RPMI8226 (cell line): ENCODE results near the gene DCST1.

Source experiments
- DNase-seq: peaks from one replicate; pipeline ENCODE4 v3.0.0-alpha.2; 2015

DCST1 gene

DNA sequence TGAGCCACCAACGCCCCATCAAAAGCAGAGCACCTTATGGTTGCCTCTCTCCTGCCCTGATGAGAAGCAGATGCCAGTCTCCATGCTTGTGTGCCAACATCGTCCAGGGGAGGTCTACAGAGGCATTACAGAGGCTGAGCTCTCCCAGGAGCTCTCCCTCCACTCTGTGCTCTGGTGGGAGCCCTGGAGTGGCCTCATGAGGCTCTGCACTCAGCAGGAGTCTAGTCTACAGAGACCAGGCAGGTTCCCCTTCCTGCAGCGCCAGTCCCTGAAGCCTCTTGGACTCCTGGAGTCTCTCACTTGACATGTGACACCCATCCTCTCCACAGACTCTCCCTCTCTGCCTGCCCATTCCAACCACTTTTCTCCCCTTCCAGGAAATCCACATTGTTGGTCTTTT lies 3.4 kb downstream of the DCST1 start:
- no peak for DNase-seq

DNA sequence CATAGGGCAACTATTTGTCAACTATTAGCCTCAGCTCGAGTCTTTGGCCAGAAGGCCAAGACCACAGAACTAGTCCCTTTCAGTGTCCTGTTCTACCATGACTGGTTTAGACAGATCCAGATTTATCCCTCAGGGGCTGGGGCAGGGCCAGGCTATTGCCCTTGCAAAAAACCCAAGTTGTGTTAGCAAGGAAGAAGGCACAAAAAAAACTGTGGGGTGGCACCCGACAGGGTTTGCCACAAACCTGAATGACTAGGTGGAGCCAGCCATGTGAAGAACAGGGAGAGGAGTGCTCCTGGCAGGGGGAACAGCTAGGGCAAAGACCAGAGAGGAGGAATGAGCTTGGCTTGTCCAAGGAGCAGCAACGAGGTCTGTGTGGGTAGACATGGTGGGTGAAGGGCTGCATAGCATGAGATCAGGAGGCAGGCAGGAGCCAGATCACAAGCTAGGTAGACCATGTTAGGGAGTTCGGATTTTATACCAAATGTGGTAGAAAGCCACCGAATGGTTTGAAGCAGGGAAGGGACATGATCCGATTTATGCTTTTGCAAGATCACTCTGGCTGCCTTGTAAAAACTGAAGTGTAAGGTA lies 4.3 kb downstream of the DCST1 start:
- no peak for DNase-seq

DNA sequence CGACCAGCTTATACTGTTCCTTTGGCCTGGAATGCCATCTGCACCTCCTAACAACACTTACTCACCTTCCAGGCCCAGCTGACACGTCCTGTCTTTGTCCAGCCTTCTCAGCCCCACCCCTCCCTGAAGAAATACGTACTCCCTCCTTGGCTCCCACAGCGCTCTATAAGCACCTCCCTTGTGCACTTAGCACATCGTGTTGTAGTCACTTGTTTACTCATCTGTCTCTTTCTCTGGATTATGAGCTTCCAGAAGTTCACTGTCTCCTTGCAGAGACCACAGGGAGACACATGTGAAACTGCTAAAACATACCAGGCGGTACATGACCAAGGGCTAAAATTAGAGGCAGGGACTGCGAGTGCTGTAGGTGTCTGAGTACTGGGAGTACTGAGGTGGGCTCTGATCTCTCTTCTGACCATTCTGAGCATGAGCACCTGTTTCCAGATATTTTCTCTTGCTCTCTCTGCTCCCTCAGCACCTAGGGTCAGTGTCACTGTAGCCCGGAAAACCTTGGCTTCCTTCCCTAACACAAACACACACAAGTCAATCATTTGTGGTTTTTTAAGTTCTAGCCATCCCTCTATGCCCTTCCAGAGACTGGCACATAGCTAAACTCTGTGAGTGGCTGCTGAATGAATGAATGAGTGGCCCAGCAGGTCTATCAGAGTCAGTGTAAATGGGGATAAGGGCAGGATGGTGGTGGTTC lies 5.1 kb downstream of the DCST1 start:
- DNase-seq: peak; percentile 62

- no peak for DNase-seq
These were observed 5.7 kb downstream of the DCST1 start for GRCh38 chr1:155039308-155039669.

- DNase-seq: no peak
These were observed 6.9 kb downstream of the DCST1 start for GRCh38 chr1:155040358-155041093.

DNA sequence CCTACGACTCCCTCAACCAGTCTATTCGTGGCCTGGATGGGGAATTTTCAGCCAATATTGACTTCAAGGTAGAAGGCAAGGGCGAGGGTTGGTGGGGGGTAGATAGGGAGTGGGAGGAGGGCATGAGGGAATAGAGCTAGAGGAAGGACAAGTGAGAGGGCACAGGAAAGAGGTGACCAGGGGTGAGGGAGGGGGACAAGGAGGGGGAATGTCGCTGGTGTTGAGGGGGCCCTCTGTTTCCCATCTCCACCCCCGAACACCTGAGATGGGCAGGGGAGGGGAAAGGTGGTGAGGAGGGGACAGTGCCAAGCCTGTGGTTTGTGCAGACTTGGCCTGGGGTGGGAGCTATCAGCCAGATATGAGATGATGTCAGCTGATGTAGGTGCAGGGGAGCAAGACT lies 9.2 kb downstream of the DCST1 start:
- peak; percentile 29 for DNase-seq

GRCh38 chr1:155043301-155043702 lies 9.7 kb downstream of the DCST1 start:
- DNase-seq: no peak

GRCh38 chr1:155043793-155044192 lies 10.2 kb downstream of the DCST1 start:
- no peak for DNase-seq

DNA sequence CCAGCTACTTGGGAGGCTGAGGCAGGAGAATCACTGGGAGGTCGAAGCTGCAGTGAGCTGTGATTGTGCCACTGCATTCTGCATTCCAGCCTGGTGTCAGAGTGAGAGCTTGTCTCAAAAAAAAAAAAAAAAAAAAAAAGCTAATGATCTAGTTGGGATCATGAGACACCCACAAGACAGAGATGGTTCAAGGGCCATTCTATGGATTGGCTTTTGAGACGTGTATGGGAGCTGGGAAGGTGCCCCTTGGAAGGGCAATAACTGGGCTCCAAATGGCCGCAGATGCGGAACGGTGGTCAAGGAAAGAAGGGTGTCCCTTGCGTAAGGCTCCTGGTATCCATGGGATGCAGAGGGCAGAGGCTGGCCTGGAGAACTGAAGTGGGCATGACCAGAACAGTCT lies 10.7 kb downstream of the DCST1 start:
- no peak for DNase-seq

- DNase-seq: peak; percentile 97
These were observed 11.4 kb downstream of the DCST1 start for GRCh38 chr1:155044812-155045657.

GRCh38 chr1:155048449-155049334 lies 15.1 kb downstream of the DCST1 start:
- no peak for DNase-seq

DNA sequence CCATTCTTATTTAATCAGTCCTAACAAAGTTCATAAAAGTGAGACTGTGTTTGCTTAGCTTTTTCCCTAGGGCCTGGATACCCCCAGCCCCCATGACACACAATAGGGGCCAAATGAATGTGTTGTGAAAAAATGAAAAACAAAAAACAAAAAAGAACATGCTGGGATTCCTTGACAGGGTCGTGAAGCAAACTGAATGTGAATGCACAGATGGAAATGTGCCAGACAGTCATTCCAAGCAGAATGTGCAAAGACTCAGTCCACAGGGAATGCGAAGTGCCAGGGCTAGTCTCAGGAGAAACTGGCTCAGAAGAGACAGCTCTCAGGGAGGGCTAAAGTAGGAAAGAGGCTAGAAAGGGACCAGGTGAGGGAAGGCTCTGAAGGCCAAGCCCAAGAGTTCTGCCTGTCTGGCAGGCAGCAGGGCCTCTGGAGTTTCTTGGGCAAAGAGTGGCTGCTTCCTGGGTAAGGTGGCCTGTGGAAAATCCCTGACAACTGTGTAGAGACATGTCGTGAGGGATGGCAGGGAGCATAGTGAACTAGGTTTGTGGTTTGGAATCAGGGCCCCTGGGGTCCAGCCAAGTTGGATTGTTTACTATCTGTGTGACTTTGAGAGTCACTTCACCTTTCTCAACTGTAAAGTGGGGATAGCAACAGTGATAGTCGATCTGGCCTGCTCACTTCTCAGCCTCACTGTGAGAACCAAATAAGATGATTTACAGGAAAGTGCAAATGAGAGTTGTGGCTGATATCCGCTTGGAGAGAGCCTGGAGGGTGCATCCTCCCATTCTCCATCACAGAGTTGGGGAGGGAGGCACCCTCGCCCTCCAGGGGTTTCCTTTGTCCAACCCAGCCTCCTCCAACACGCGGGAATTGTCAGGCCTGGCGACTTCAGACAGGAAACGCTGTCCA lies 16.3 kb downstream of the DCST1 start:
- DNase-seq: peak; percentile 46

GRCh38 chr1:155050560-155051341 lies 17.1 kb downstream of the DCST1 start, which contains the start of gene ADAM15:
ADAM15 (plus strand) TSS chr1:155051316; CDS start chr1:155051387, 71 bp downstream.
- peak; percentile 91 for DNase-seq

DNA sequence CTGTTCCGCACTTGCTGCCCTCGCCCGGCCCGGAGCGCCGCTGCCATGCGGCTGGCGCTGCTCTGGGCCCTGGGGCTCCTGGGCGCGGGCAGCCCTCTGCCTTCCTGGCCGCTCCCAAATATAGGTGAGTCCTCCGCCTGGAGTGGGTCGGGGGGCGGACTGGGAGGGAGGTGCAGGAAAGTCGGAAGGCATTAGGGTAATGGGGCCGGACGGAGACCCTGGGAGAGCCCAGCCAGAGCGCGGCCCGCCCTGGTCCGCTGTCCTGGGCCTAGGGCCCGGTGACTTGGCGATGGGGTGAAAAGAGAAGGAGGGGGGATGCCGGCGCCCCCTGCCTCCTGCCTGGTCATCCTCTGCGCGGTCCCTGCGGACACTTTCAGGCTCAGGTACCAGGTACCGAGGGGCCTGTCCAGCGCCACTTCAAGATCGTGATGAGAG lies 17.7 kb downstream of the DCST1 start:
- no peak for DNase-seq

- peak; percentile 84 for DNase-seq
These were observed 18.3 kb downstream of the DCST1 start for GRCh38 chr1:155051777-155052398.

- DNase-seq: peak; percentile 75
These were observed 19.1 kb downstream of the DCST1 start for GRCh38 chr1:155052439-155053395.

DNA sequence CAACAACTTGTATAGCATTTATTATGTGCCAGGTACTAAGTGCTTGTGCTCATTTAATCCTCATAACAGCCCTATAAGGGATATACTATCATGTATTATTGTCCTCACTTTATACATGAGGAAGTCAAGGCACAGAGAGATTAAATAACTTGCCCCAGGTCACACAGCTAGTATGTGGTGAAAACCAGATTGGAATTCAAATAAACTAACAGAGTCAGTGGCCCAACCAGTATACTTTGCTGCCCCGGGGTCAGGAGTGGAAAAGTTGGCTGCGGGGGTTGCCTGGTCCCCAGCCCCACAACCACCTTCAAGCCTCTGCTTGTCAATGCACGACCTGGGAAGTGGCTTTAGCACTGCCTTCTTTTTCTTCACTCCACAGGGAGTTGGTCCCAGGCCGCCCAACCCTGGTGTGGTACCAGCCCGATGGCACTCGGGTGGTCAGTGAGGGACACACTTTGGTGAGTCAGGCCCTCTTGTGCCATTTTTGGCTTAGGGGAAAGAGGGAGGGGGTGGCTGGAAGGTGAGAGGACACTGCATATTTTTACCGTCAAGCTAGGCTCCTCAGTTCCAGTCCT lies 20.0 kb downstream of the DCST1 start:
- DNase-seq: no peak

GRCh38 chr1:155057104-155057503 lies 23.5 kb downstream of the DCST1 start:
- DNase-seq: no peak
